RWPE2 (cell line): Measurements from ENCODE around the gene RNF17.
A peak's percentile ranks its signal among the peaks of the same experiment; 100 is the strongest.

ENCODE experiments used
- ATAC-seq: fragments of 200-7000 bp; cut with Tn5 transposase; 3 replicates; pipeline ENCODE4 v1.9.1; 2021; ENCODE audit warnings: low read depth
- DNase-seq: peaks from one replicate; pipeline ENCODE4 v3.0.0-alpha.2; 2020; ENCODE audit warnings: low spot score
- H3K27ac ChIP-seq: fragments of 450-650 bp; 2 replicates; pipeline ENCODE4 v1.5.1; 2017; ENCODE audit warnings: mild to moderate bottlenecking; ENCODE audit not compliant: poor library complexity, severe bottlenecking
- H3K27me3 ChIP-seq: fragments of 250-450 bp; sonication (Bioruptor Pico); 2 replicates; pipeline ENCODE4 v1.5.1; 2021; ENCODE audit warnings: mild to moderate bottlenecking, moderate library complexity; ENCODE audit not compliant: insufficient read depth, poor library complexity, severe bottlenecking
- H3K36me3 ChIP-seq: fragments of 250-450 bp; sonication (Bioruptor Pico); 2 replicates; pipeline ENCODE4 v1.5.1; 2020; ENCODE audit warnings: low read depth, mild to moderate bottlenecking, moderate library complexity
- H3K4me1 ChIP-seq: fragments of 250-450 bp; sonication (Bioruptor Pico); 2 replicates; pipeline ENCODE4 v1.5.1; 2021; ENCODE audit warnings: mild to moderate bottlenecking, moderate library complexity; ENCODE audit not compliant: insufficient read depth, poor library complexity, severe bottlenecking
- H3K4me3 ChIP-seq: fragments of 250-450 bp; sonication (Bioruptor Pico); 2 replicates; pipeline ENCODE4 v1.5.1; 2021; ENCODE audit warnings: mild to moderate bottlenecking, moderate library complexity; ENCODE audit not compliant: severe bottlenecking
- H3K9me3 ChIP-seq: fragments of 250-450 bp; sonication (Bioruptor Pico); 2 replicates; pipeline ENCODE4 v1.5.1; 2021; ENCODE audit warnings: mild to moderate bottlenecking, moderate library complexity; ENCODE audit not compliant: severe bottlenecking
- CTCF ChIP-seq: fragments of 450-650 bp; IDR thresholded peaks from one replicate; pipeline ENCODE4 v1.5.1; 2017; ENCODE audit warnings: mild to moderate bottlenecking, moderate library complexity; ENCODE audit not compliant: poor library complexity, severe bottlenecking

The RNF17 gene

GRCh38 chr13:24921003-24921402 is 157.0 kb downstream of the RNF17 start:
- TF ChIP-seq CTCF: no peak
- no peak for ATAC-seq

GRCh38 chr13:24921881-24922280 is 157.9 kb downstream of the RNF17 start:
- Histone ChIP-seq H3K9me3 (no peaks in the 10 kb centered on the region), H3K27me3 (no peaks in the 10 kb centered on the region), H3K36me3 (no peaks in the 10 kb centered on the region), H3K27ac (peak overlapping the region; percentile 68), H3K4me1 (peaks cover 18% of the 10 kb centered on the region), H3K4me3 (peak overlapping the region; percentile 78)
- TF ChIP-seq CTCF: no peak
- DNase-seq (no peak), ATAC-seq (no peak)

More at GRCh38 chr13:24921003-24921402, 157.0 kb downstream of the RNF17 start:
- Histone ChIP-seq H3K4me3 (no peak overlapping the region), H3K27ac (no peak overlapping the region), H3K27me3 (no peaks in the 10 kb centered on the region), H3K36me3 (no peaks in the 10 kb centered on the region), H3K4me1 (peaks cover 18% of the 10 kb centered on the region), H3K9me3 (no peaks in the 10 kb centered on the region)
- no peak for DNase-seq

GRCh38 chr13:24922387-24922744 is 158.4 kb downstream of the RNF17 start:
- TF ChIP-seq CTCF: no peak
- Histone ChIP-seq H3K4me3 (peak overlapping the region; percentile 78), H3K27ac (peak overlapping the region; percentile 68), H3K4me1 (peaks cover 18% of the 10 kb centered on the region), H3K9me3 (no peaks in the 10 kb centered on the region), H3K36me3 (no peaks in the 10 kb centered on the region), H3K27me3 (no peaks in the 10 kb centered on the region)
- peak; percentile 52 for ATAC-seq
- DNase-seq: no peak

- no peaks in the 10 kb centered on the region for H3K9me3 ChIP-seq
- peak; percentile 98 for ATAC-seq
- H3K27me3 ChIP-seq: no peaks in the 10 kb centered on the region
- H3K4me1 ChIP-seq: peaks cover 18% of the 10 kb centered on the region
- H3K27ac ChIP-seq: peak overlapping the region; percentile 68
- DNase-seq: peak; percentile 94
- TF ChIP-seq CTCF: no peak
- peak overlapping the region; percentile 78 for H3K4me3 ChIP-seq
- H3K36me3 ChIP-seq: no peaks in the 10 kb centered on the region
Observed at GRCh38 chr13:24922745-24923591, 159.0 kb downstream of the RNF17 start.
